HUDEP-2 (cell line): ENCODE data around the gene PHC2.

Source experiments
- DNase-seq, 76 experiments: peaks; one replicate each; lab custom pipeline; 2025; ENCODE audit not compliant: unreplicated experiment in 76 of 76; lab: John Stamatoyannopoulos, UW

The PHC2 gene

DNA sequence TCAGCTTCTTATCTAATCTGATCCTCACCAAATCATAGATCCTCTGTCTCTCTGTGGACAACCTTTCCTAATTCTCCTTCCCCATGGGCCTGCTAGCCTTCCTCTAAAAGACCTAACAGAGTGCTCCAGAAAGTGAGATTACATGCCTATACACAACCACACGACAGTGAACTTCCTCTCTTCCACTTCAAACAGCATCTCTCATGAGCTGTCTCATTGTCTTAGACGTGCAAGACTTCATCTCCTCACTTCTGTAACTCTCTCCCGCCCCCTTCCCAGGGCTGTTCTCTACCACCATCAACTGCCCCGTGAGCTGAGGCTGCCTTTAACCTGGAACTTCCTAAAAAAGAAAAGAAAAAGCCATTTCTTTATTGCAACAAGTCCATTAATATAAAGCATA, 95.9 kb downstream of the PHC2 start:
- no peak for DNase-seq

DNA sequence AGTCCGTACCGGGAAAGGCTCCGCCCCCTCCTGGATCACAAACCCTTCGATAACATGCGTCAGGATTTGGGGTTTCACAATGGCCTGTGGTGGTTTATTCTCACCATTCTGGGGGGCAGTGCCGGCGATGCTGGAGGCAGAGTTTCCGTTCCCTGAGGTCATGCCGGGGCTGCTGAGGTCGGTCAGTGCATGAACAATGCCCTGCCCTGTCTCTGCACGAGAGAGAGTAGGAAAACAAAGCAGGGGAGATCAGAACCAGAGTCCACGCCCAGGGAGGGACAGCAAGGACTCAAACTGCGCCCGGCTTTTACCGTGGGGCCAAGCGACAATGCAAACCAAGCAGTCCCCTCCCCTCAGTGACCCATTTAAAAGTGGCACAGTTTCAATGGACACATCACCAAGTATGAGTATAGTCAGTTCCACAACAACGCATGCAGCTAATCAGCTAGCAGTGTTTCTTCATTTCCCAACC, 96.8 kb downstream of the PHC2 start:
- no peak for DNase-seq

DNA sequence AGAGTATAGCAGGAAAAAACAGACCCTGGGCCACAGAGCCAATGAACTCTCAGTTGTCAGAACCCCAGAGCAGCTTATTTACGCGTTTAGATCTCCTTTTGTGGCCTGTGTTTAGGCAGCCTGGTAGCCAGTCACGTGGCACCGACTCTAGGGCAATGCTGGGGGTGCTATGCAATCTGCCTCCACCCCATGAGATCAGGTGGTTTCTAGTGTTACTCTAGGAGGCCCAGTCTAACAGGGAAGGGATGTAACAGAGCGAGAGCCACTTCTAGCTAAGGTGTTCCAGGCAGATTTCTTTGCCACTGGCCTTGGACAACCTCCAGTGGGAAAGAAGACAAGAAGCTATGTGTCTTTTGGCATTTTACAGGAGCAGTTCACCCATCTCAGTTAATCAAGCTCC, 98.0 kb downstream of the PHC2 start:
- no peak for DNase-seq

DNA sequence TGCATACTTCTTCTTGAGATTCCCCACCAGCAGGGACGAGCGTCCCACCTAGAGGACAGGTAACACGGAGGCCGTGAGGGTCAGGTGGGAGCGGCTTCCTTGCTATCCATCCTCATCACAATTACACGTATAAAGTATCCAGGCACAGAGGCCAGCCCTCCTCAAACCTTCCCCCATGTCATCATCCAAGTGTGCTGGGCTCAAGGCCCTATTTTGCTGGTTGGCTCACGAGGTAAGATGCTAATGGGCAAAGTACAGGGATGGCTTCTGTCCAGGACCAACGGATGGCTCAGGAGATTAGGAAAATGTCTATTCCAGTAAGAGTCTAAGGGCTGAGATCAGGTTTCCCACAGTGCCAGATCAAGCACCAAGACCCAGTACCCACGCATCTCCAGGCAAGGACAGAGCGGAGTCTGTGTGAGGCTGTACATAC, 98.5 kb downstream of the PHC2 start:
- DNase-seq = peak in 3 of 76 experiments; percentile 4 to 23 (median 12)

DNA sequence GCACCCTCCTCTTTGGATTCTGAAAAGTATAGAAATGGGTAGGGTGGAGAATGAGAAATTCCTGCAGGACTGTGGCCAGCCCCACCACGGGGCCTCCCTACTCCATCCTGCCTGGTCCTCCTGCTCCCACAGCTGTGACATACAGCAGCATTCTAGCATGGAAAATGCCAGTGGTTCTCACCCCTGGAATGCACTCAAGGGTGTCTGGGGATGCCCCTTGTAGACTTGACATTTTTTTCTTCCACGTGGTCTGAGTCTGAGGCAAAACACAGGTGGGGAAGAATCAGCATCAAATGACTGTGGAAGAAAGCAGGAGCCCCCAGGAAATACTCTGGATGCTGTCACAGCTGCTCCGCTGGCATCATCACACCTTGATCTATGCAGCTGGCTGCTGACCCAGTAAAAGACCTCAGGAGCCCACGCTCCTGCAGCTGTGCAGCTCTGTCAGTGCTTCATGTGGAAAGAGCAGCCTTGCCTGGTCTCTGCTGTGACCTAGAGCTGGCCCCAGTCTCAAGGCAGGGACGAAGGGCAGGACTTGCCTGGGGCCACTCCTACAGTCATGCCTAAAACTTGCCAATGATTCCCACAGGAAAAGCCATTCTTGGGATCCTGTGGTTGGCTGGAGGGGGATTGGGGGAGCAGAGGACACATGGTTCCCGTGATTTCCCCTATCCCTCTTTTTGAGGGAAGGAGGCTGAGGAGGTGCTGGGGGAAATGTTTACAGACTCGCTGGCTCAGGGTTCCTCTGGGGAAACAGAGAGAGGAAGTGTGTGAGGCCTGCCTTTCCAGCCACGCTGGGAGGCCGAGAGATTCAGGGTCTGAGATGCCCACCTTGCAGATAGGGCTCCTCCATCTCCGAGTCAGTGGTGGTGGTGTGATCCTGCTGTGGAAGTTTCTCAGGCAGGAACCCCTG, 99.2 kb downstream of the PHC2 start:
- DNase-seq = no peak

DNA sequence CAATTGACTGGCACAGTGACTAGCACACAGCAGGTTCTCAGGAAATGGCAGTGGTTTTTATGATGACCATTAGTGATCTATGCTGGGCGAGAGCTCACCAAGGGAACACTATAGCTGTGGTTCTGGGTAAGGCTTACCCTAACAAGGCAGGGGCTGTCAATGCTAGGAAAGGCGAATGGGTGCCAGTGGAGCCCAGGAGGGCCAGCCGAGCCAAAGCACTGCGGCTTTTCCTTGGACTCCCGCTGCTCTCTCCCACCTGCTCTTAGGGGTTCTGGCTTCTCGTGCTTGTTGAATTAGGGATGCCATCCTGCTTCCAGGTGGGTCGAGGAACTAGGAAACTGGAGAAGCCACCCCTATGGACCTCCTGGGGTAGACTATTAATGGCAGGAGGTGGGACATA, 100.0 kb downstream of the PHC2 start:
- DNase-seq = no peak

DNA sequence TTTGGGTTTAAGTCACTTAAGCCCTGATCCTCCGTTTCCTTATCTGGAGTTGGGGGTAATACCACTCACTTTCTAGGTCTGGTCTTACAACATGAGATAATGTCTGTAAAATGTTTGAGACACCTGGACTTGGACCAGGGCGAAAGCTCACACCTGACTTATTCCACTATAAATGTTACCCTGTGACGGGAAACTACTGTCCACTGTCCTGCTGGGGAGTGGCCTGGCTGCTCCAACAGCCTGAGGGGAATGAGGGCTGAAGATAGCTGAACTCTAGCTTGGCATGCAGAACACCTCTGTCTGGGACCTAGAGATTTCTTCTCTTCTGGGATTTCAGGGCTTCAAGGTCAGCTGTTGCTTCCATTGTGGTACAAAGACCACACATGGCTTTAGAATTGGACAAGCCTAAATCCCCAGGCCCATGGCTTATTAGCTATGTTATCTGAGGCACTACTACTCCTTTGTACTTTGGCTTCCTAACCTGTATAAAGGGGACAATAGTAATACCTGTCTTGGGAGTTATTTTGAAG, 100.5 kb downstream of the PHC2 start:
- DNase-seq = no peak

DNA sequence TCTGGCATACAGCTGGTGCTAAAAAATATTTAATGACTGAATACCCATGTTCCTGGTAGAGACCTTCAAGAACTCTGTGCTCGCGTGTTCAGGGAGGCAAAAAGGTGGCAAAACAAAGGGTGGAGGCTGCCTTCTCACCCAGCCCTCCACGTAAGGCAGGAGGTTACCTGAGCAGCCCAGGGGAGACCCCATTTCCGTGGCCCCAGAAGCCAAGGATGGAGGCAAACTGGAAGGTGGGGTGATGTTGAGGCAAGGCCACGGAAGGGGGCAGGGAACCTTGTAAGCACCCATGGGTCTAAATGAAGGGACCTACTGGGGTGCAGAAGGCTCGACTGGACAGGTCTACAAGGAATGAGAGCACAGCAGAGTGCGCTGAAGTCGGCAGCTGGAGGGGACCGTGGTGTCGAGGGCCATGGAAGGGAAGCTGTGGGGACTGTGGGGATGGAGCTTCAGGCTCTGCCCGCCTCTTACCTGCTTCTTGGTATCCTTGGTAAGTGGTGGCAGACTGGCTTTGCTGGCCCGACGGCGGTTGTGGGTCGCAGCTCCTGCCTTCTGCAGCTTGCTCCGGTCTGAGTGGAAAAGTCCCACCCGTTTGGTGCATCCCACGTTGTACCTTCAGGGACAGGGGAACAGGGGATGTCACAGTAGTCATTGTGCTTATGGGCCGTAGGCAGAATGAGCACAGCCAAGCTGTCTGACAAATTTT, 101.1 kb downstream of the PHC2 start:
- no peak for DNase-seq

DNA sequence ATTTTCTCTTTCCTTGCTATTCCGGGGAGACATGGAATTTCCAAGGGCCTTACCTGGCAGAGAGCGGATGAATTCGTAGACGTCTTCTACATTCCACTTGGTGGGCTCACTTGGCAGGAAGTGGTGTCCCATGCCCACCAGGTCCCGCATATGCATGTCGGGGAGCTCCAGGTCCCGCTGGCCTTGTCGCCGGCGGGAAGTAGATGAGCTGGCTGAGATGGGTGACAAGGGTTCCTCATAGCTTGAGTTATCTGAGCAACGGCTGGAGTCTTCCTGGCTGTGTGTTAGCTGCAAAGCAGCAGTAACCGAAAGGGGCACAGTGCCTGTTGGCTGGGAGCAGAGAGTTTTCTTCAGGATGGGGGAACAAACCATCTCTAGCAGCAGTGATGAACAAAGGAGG, 102.1 kb downstream of the PHC2 start:
- DNase-seq = no peak

DNA sequence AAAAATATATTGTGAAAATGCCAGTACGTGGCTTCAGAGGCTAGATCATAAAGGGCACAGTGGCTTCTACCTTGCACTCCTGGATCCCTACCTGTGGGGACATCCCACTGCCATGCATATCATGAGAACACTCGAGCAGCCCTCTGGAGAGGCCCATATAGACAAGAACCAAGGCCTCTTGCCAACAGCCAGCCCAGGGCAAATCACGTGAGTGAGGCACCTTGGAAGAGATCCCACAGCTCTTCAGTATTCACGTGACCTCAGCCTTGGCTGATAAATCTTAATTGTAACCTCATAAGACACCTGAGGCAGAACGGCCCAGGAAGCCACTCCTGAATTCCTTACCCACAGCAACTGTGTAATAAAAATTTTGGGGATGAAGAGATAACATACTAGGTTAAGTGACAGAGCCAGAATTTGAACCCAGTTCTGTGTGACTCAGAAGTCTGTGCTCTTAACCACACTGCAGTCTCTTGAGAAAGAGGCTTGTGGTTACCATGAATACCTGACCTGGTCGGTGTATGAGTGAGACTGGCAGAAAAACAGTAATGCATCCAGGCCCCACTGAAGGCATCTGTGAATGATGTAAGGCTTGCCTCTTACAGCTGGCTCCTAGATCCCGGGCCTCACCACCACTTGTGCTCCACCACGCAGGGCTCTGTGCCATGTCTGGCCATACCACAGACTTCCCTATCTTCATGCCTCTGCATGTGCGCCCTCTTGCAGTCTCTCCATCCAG, 103.1 kb downstream of the PHC2 start:
- DNase-seq = peak in 68 of 76 experiments; percentile 13 to 76 (median 44)

DNA sequence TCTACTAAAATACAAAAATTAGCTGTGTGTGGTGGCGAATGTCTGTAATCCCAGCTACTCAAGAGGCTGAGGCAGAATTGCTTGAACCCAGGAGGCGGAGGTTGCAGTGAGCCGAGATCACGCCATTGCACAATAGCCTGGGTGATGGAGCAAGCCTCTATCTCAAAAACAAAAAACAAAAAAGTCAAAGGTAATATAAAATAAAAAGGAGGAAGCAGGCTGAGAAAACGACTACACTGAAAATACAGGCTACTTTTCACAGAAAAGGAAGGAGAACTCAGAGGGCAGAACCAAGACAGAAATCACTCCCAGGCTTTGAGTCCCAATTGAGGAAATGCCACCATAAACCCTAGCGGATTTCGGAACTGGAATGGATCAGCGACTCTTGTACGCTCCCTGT, 104.1 kb downstream of the PHC2 start:
- no peak for DNase-seq

DNA sequence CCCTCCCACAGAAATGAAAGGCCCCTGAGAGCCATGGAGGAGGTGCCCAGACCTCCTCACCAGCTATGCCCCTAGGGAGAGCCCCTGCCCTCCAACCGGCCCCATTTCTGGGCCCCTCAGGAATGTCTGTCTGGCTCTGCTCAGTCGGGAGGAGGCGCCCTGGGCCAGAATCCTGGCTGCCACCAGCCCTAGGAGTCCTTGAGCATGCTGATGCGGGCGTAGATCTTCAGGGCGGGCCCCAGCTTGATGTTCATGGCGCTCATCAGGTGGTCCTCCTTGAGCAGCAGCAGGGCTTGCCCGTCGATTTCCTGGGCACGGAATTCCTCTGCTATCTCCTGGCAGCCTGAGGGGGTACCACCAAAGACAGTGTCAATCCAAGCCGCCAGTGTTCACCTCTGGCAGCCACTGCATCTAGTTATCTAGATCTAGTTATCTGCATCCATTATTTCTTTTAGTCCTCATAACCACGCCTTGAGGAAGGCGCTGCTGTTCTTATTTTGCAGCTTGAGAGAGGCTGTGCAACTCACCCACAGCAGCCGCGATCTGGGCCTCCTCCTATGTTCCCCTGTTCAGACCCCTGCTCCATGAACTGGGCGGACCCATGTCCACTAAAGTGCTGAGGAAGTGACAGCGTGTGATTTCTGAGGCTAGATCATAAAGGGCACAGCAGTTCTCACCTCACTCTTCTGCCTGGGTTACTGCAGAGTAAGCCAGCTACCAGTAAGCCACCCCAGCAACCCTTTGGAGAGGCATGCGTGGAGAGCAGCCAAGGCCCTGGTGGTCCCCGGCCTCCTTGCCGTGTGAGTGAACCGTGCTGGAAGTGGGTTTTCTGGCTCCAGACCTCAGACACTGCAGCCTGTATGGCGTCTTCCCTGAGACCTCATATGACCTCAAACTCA, 106.0 kb downstream of the PHC2 start:
- no peak for DNase-seq

DNA sequence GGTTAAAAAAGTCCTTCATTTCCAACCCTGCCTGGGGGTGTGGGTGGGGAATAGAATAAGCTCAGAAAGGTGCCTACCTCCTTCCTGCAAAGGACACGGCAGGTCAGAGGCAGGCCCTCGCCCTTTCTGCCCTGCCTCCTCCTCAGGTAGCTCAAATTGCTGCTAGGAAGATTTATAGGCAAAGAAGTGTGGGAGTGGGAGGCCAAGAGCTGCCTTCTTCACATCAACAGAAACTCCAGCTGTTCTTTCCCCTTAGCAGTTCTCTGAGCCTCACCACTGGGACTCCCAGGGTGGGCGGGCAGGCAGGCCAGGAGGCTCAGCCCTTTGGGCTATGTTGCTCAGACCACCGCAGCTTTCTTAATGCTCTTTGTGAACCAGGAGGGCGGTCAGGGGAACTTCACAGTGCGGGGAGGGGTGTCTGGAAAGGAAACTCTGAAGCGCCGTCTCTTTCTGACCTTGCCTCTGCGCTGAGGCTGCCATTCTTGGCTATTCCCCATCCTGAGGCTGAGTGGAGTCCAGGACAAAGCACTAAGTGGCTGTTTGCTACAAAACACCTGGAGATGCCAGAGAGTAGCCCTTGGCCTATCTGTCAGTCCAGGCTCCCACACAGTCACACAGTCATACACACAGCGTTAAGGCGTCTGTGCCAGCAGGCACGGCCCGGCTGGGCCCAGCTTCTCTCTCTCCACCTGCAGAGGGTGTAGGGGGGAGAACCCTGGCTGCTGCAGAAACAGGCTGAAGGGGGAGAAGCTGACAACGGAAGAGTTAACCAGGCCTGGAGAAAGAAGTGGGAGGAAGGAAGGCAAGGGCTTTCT, 107.0 kb downstream of the PHC2 start:
- DNase-seq = no peak

DNA sequence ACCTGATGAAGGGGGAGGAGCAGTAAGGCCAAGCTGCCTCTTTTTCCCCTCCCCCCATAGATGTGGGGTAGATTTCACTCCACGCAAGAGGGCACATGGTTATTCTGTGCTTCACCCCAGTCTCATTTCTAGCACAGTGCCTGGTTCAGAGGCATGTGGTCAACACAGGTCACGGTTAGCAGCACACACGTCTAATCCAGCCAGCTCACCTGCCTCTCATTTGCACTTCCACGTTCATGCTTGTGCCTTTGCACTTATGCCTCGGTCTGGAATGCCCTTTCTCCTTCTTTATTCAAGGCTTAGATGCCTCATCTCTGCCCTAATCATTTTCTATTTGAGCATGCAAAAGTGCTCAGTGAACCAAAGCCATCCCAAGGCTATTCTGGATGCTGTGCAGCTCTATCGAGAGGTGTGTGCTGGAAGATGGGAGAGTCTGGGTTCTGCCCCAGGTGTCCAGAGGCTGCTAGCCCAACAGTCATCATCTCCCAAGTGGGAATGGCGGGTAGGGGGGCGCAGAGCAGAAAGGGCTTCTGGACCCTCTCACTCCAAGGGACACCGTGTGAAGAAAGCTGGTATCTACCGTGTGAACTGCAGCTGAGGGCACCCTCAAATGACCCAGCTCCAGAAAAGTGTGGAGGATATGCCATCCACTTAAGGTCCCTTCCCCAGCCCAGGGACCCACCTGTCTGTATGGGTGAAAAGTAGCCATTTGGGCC, 107.9 kb downstream of the PHC2 start:
- DNase-seq = no peak

DNA sequence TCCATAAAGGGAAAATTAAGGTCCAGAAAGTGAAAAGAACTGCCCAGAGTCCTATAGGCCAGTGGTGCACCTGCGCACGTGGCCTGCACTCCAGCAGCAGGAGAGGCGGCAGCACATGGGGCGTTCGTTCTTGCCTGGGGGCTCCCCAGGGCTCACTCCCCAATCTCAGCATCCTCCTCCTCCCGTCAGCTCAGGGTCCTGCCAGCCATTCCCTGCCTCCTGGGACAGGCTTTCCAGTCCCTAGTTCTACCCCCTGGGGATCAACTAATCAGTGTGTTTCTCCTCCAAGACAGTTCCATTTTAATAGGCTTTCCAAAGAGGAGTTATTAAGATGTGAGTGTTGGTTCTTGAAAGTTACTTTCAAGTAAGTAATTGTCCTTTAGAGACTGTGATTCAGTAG, 108.8 kb downstream of the PHC2 start:
- no peak for DNase-seq

DNA sequence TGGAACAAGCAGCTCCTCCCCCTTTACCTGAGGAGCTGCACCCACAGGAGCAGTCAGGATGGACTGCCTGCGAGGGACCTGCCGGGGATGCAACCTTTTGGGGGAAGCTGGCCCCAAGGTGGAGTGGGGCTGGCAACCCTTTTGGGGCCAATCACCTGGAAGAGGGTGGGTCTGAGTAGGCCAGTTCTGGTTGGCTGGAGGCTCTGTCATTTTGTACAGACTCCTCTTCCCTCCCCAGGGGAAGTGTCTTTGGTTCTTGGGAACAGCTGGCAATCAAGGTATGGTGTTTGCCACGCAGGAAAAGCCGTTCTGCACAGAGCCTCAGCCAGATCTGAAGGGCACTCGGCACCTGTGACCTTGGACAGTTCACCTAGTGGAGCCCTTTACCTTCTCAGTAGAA, 109.7 kb downstream of the PHC2 start:
- no peak for DNase-seq

DNA sequence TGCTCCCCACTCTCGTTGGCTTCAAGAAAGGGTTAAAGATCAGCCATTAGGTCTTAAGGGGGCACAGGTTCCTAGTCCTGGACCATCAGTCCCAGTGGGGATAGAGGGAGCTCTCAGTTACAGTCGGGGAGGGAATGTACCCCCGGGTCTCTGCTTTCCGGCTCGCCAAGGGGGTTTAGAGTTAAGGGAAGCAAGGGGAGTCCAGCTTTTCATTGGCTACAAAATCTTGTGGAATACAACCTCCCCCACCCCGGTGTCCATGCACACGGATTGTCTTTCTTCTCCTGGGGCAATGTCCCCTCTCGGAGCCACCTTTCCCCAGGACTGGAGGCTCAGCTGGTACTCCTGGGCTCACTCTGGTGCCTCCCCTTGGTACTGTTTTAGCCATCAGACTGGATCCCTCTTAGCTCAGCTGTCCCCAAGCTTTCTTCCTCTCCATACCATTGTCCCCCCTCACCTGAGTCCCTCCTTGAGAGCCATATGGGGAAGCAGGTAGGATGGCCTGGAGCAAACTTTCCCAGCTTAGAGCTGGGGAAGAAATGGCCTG, 110.2 kb downstream of the PHC2 start, which contains the start of gene A3GALT2:
A3GALT2 (minus strand) TSS at position 480 of the 547 bp plus-strand sequence; CDS start at position 480, 0 bp downstream.
- DNase-seq = no peak
